Esophagus muscularis mucosa (tissue), 4 donors: ENCODE results near the gene TIMM8B.

Experiments used
- CTCF ChIP-seq, 3 experiments: fragments of 200-600 bp in 2 of 3; fragments of 450-650 bp in 1 of 3; sonication (generic) in 2 of 3; IDR thresholded peaks; one replicate each; pipeline ENCODE4 v1.5.1; 2017 to 2019; ENCODE audit warnings: antibody characterized with exemption in 3 of 3, mild to moderate bottlenecking in 2 of 3, moderate library complexity in 1 of 3
- EP300 ChIP-seq: sonication (generic); formaldehyde crosslinking; IDR thresholded peaks from one replicate; pipeline ENCODE4 v1.6.1; 2017; ENCODE audit warnings: antibody characterized with exemption
- POLR2A ChIP-seq: fragments of 450-650 bp; IDR thresholded peaks from one replicate; pipeline ENCODE4 v1.6.1; 2017; ENCODE audit warnings: antibody characterized with exemption, moderate library complexity, mild to moderate bottlenecking, low read depth
- POLR2AphosphoS5 ChIP-seq, 2 donors: sonication (generic); formaldehyde crosslinking; IDR thresholded peaks; one replicate each; pipeline ENCODE4 v1.6.1; 2017; ENCODE audit warnings: antibody characterized with exemption in 2 of 2

- TF ChIP-seq CTCF (IDR thresholded peaks at IDR 0.05) (no peak), EP300 (no peak), POLR2AphosphoS5 (IDR thresholded peaks at IDR 0.05) (no peak), POLR2A (no peak)
Observed at GRCh38 chr11:112114460-112114859, 27.9 kb upstream of the TIMM8B start.
